GM18868 (cell line): Measurements from ENCODE around the gene ZNF22.

ENCODE experiments used
- ATAC-seq: cut with Tn5 transposase; IDR thresholded peaks from one replicate; pipeline ENCODE4 v1.9.1; 2021; ENCODE audit warnings: mild to moderate bottlenecking, moderate library complexity; ENCODE audit not compliant: unreplicated experiment

Gene ZNF22

GRCh38 chr10:45000752-45001380 lies at the start of gene ZNF22:
Gene ZNF22 (plus strand): TSS chr10:45000923. CDS start chr10:45003369, 2,446 bp downstream.
- ATAC-seq: peak; percentile 73

DNA sequence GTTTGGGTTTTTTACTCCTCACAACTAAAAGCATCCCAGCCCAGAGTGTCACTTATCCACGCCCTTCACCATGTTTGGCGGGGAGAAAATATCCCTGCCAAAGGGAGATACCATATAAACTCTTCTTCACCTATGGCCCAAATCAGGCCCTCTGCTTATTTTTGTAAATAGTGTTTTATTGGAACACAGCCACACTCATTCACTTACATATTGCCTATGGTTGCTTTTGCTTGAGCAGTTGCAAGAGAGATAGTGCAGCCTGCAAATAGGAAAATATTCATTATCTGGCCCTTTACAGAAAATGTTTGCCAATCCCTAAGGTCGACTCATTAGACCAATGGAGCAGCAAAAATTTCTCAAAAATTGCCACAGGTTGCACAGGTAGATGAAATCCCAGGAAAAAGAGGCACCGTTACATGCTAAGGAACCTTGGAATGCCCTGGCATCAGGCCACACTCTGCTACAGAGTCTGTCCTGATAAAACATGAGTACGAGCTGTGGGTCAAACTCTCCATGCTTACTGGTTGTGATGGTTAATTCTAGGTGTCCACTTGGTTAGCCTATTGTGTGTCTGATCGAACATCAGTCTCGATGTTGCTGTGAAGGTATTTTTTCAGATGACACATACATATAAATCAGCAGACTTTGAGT lies 49.0 kb upstream of the ZNF22 start:
- no peak for ATAC-seq

DNA sequence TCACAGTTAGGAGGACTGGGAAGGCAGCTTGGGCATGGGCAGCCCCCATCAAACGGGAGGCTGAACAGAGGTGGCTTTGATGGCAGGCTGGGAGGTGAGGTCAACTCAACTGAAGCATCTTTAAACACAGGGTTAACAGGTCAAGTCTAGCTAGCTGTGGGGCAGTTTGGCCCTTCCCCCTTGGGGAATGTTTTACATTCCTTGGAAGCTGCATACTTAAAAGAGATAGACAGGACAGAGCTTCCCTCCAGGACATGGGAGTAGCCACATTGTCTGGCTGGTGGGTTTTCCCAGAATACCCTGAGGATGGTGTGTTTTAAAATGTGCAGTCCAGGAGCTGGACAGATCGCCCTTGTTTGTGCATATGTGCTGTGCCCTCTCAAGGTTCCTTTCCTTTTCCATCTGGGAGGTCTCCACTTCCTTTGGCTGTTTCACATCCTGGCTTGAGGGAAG lies 47.9 kb upstream of the ZNF22 start:
- ATAC-seq: no peak

- no peak for ATAC-seq
These were observed 46.7 kb upstream of the ZNF22 start for GRCh38 chr10:44954042-44954441.

DNA sequence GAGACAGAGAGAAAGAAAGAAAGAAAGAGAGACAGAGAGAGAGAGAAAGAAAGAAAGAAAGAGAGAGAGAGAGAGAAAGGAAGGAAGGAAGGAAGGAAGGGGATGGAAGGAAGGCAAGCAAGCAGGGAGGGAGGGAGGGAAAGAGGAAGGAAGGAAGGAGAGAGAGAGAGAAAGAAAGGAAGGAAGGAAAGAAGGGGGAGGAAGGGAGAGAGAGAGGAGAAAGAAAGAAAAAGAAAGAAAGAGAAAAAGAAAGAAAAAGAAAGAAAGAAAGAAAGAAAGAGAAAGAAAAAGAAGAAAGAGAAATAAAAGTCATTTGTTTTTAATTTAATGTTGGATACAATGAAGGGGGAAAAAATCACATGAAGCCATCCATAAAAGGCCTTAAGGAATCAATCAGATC lies 45.8 kb upstream of the ZNF22 start:
- no peak for ATAC-seq

- ATAC-seq: no peak
These were observed 45.2 kb upstream of the ZNF22 start for GRCh38 chr10:44955413-44956070.

GRCh38 chr10:44956226-44956625 lies 44.5 kb upstream of the ZNF22 start:
- ATAC-seq: no peak

GRCh38 chr10:44956717-44957706 lies 43.7 kb upstream of the ZNF22 start:
- no peak for ATAC-seq

- no peak for ATAC-seq
These were observed 42.4 kb upstream of the ZNF22 start for GRCh38 chr10:44958196-44958897.

- no peak for ATAC-seq
These were observed 41.9 kb upstream of the ZNF22 start for GRCh38 chr10:44958898-44959246.

DNA sequence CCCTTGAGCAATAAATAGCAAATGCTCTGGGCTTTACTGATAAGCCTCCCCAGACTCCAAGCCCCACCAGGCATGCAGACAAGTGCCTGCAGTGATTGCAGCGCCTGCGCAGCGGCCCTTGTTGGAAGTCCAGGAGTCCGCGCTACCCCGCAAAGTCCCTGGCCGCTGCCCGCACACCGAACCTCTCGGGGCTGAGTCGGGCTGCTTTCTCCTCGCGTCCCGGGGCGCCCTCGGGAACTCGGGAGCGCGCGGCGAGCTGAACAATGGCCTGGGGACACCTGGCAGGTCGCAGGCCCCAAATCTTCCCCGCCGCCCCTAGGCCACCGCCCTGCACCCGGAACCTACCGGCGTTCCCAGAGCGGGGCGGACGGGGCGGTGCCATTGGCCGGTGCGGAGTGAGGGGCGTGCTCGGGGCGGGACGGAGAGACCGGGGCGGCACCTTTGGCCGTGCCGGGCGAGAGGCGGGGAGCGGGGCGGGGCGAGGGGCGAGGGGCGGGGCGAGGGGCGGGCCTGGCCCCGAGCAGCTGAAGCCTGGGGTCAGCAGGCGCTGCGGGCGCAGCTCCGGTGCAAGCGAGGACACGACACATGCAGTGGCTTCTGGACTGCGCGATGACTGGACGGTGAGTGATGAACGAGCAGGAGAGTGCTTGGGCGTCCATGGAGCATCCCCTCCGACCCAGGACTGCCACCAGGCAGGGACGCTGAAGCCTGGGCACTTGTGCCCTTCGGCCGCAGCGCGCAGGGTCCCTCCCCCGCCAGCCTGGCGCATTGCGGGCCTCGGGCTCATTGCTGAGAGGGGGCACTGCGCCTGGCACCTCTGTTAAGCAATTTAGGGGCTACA lies 41.3 kb upstream of the ZNF22 start, which contains the start of gene RASSF4:
Gene RASSF4, plus strand, starts transcription at position 556 of the 841 bp plus-strand sequence. CDS start 10,401 bp downstream, outside the sequence.
- peak; percentile 91 for ATAC-seq

DNA sequence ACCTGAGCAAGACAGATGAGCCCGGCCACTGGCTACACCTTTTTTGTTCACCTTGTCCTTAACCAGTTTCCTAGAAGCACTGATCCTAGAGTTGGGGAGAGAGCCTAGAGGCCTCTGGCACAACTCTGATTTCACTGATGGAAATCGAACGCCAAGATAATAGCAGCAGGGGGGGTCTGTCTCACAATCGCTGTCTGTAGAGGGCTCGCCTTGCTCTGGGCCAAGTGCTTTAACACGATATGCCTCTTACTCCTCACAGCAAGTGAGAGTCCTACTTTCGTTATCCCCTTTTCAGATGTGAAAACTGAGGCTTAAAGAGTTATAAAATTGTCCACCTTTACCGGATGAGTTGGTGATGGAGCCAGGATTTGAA lies 40.6 kb upstream of the ZNF22 start:
- no peak for ATAC-seq

DNA sequence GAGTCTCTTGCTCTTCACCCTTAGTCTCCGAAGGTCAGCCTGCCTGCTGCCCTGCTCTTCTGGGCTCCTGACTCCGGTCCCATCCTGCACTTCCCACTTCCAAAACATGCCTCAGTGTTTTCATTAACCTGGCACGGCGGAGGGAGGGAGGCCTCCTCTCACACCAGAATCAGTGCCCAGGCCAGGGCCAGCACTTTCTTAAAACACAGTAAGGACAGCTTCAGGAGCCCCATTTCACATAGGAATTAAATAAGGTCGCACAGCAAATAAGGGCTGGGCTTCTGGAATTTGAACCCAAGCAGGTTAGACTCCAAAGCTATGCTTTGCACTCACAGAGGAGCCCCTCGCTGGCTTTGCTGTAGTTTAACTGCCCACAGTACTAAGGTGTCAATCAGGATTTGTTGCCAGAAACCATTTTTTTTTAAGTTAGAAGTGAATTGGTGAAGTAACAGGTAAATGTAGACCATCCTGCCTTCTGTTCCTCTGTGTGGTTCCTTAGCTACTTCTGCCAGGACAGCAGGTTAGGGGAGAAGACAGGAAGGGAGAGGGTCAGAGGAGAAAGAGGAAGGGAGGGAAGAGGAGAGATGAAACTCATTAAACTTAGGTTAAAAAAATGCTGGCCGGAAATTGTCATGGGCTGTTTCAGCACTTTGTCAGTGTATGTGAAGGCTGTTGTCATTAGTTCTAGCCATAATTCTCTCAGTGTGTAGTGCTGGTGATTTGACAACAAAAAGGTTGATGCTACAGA lies 40.1 kb upstream of the ZNF22 start:
- no peak for ATAC-seq

DNA sequence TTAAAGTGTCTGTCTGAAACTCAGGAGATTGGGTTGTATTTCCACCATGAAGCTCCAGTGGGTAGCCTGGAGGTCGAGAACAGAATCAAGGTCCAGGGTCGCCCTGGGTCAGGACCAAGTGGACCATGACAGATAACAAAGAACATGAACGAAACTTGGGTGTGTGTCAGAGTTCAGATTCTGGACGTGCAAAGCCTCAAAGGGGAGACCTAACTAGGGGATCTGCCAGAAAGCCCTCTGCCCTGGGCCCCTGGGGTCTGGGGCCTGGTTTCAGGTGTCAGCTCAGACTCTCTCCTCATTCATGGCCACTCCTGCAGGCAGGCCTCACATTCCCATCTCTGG lies 39.5 kb upstream of the ZNF22 start:
- ATAC-seq: no peak

DNA sequence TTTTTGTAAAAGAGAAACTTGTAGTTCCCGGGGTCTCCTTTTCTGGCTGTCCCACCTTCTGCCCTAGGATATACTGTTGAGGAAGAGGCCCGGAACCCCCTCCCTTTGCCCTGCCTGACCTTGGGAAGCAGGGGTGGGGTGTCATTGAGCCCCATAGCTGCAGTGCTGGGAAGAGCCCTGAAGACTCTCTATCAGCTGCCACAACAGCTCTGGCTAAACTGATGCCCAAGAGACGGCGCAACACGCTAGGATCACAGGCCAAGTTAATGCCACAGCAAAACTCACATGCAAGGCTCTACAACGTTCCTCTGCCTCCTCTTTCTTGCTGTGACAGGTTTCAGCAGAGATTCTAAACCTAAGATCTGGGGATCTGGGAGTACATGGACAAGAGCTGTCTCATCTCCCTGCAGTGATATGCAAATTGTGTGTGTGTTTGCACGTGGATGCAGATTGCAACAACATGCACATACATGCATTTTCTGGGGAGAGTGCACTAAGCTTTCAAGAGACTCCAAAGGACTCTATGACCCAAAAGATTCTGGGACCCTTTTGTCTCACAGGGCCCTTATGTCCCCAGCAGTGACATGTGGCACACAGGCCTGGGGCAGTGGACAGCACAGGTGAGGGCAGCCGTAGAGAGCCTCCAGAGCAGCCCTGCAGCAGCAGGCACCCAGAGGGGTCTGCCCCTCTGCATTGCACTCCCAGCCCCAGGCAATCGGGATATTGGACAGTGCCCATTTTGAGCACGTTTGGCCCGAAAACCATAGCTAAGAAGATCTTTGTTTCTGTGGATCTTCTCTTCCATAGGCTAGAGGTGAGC lies 38.6 kb upstream of the ZNF22 start:
- no peak for ATAC-seq

DNA sequence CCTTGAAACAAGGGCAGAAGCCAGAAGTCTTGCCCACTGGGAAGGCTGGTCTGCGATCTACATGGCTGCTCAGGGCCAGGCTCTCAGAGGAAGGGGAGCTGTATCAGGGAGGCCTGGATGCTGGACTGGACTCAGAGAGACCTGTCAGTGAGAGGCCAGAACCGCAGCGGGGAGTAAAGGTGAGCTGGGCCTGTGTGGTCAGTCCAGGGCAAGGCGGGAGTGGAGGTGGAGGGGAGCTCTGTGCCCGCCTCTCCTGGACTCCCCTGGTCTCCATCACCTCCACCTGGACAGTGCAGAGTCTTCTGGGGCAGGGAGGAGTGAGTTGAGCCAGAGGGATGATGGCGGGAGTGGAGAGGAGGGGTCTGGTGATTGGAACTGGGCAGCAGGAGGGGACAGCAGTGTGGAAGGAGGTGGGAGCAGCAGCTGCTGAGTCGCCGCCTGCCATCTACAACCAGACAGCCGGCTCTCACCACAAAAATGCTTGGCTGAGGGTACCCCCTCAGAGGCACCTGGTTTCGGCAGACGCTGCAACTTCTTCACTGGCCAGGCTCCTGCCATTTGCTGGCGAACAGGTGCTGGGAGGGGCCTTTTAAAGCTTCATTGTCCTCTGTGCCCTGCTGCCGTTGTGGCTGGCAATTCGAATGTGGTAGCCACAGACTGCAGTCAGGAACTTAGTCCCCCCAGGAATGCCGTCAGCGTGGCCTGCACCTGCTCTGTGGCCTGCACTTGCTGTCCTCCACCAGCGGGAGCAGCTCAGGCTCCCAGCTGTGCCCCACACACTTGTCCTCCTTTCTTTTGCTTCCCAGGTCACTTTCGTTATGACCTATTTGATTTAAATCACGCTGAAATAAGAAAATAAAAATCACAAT lies 37.6 kb upstream of the ZNF22 start:
- ATAC-seq: no peak
